ENCODE data around the gene COMMD2.

GRCh38 chr3:149727656-149728055 is 24.6 kb downstream of the COMMD2 start:
- TF ChIP-seq TAF1 (IDR thresholded peaks at IDR 0.05; ENCODE audit: borderline replicate concordance, low read depth, low read length) (no peak), POLR2AphosphoS5 (IDR thresholded peaks at IDR 0.05; ENCODE audit: low read depth, low read length) (no peak), POLR2A (IDR thresholded peaks at IDR 0.05; ENCODE audit: low read depth, low read length) (no peak)
